ENCODE measurements around the gene LMAN2.
A peak's percentile ranks its signal among the peaks of the same experiment; 100 is the strongest.
"Not testable (repeated sequence)": the region's sequence is repeated elsewhere in the genome, so short reads cannot be mapped to it uniquely, and the experiment has no call there.

LMAN2 gene

GRCh38 chr5:177364159-177364962, 12.9 kb upstream of the LMAN2 start:
- no peak for DNase-seq (ENCODE audit: low spot score)

- no peak for DNase-seq (ENCODE audit: low spot score)
Measured at GRCh38 chr5:177363565-177363964, 12.1 kb upstream of the LMAN2 start.

GRCh38 chr5:177362610-177363507, 11.4 kb upstream of the LMAN2 start:
- peak; percentile 83 for DNase-seq (ENCODE audit: low spot score)

- DNase-seq (ENCODE audit: low spot score): no peak
Measured at GRCh38 chr5:177362292-177362609, 10.8 kb upstream of the LMAN2 start.

- peak; percentile 71 for DNase-seq (ENCODE audit: low spot score)
Measured at GRCh38 chr5:177361418-177362291, 10.2 kb upstream of the LMAN2 start.

- not testable (repeated sequence) for DNase-seq (ENCODE audit: low spot score)
Measured at GRCh38 chr5:177360740-177361139, 9.3 kb upstream of the LMAN2 start.

- no peak for DNase-seq (ENCODE audit: low spot score)
Measured at GRCh38 chr5:177359860-177360259, 8.4 kb upstream of the LMAN2 start.

- no peak for DNase-seq (ENCODE audit: low spot score)
Measured at GRCh38 chr5:177359451-177359851, 8.0 kb upstream of the LMAN2 start.

GRCh38 chr5:177358370-177358819, 6.9 kb upstream of the LMAN2 start:
- no peak for DNase-seq (ENCODE audit: low spot score)

GRCh38 chr5:177357459-177358351, 6.2 kb upstream of the LMAN2 start, which contains the start of gene RGS14:
TSS of gene RGS14 (plus strand) at chr5:177357924. CDS start at chr5:177358025, 101 bp downstream.
- DNase-seq (ENCODE audit: low spot score): peak; percentile 85

GRCh38 chr5:177357146-177357458, 5.6 kb upstream of the LMAN2 start:
- no peak for DNase-seq (ENCODE audit: low spot score)

- DNase-seq (ENCODE audit: low spot score): no peak
Measured at GRCh38 chr5:177356746-177357145, 5.3 kb upstream of the LMAN2 start.

GRCh38 chr5:177355868-177356168, 4.3 kb upstream of the LMAN2 start:
- no peak for DNase-seq (ENCODE audit: low spot score)

GRCh38 chr5:177355162-177355867, 3.8 kb upstream of the LMAN2 start:
- DNase-seq (ENCODE audit: low spot score): no peak

- DNase-seq (ENCODE audit: low spot score): no peak
Measured at GRCh38 chr5:177354711-177355110, 3.2 kb upstream of the LMAN2 start.

- DNase-seq (ENCODE audit: low spot score): no peak
Measured at GRCh38 chr5:177354256-177354655, 2.8 kb upstream of the LMAN2 start.

- no peak for DNase-seq (ENCODE audit: low spot score)
Measured at GRCh38 chr5:177353093-177353492, 1.6 kb upstream of the LMAN2 start.

GRCh38 chr5:177350776-177351391, 584 bp downstream of the LMAN2 start:
- no peak for DNase-seq (ENCODE audit: low spot score)

GRCh38 chr5:177349762-177350161, 1.7 kb downstream of the LMAN2 start:
- DNase-seq (ENCODE audit: low spot score): no peak

- no peak for DNase-seq (ENCODE audit: low spot score)
Measured at GRCh38 chr5:177349362-177349647, 2.2 kb downstream of the LMAN2 start.

GRCh38 chr5:177347699-177348098, 3.8 kb downstream of the LMAN2 start:
- DNase-seq (ENCODE audit: low spot score): no peak
